ENCODE data around the gene STK24.

Gene STK24

DNA sequence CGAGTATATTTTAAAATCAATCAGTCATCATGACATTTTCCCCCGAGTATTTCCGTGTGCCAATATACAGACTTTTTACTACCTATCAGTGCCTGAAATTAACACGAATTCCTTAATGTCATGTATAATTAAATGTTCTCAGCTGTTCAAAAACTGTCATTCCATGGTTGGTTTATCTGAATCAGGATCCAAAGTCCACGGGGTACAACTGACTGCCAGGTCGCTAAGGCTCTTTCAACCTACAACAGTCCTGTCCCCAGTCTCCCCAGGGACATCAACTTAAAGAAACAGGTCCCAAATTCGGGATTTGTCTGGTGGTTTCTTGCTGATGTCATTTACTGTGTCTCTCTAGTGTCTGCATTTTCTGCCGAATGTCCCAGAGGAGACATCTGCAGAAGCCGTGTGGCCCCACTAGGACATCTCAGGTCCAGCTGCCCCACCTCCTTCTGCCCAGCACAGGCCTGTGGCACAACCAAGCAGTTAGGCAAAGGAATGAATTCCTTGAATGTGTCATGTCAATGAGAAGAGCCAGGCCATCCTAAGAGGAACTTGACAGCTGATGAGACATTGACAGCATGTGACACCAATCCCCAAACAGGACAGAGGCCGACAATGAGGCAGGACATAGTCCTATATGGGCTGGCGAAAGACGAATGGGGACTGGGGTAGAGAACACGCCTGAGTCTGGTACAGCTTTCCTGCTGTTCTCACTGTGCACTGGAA lies 109.5 kb downstream of the STK24 start:
- Histone ChIP-seq H3K27ac (no peak overlapping the region), H3K4me1 (ENCODE audit: control insufficient read depth in 1 of 2, insufficient read depth in 1 of 2, low read depth in 1 of 2, low read length in 1 of 2) (peaks cover 0 to 3% of the 10 kb centered on the region in 2 experiments), H3K4me3 (ENCODE audit: low read depth in 1 of 2, low read length in 1 of 2) (no peak overlapping the region), H3K36me3 (peaks cover 95% of the 10 kb centered on the region), H3K9me3 (no peaks in the 10 kb centered on the region), H3K27me3 (no peaks in the 10 kb centered on the region)
- TF ChIP-seq, protein P1, sequence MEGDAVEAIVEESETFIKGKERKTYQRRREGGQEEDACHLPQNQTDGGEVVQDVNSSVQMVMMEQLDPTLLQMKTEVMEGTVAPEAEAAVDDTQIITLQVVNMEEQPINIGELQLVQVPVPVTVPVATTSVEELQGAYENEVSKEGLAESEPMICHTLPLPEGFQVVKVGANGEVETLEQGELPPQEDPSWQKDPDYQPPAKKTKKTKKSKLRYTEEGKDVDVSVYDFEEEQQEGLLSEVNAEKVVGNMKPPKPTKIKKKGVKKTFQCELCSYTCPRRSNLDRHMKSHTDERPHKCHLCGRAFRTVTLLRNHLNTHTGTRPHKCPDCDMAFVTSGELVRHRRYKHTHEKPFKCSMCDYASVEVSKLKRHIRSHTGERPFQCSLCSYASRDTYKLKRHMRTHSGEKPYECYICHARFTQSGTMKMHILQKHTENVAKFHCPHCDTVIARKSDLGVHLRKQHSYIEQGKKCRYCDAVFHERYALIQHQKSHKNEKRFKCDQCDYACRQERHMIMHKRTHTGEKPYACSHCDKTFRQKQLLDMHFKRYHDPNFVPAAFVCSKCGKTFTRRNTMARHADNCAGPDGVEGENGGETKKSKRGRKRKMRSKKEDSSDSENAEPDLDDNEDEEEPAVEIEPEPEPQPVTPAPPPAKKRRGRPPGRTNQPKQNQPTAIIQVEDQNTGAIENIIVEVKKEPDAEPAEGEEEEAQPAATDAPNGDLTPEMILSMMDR (IDR thresholded peaks at IDR 0.05) = no peak

DNA sequence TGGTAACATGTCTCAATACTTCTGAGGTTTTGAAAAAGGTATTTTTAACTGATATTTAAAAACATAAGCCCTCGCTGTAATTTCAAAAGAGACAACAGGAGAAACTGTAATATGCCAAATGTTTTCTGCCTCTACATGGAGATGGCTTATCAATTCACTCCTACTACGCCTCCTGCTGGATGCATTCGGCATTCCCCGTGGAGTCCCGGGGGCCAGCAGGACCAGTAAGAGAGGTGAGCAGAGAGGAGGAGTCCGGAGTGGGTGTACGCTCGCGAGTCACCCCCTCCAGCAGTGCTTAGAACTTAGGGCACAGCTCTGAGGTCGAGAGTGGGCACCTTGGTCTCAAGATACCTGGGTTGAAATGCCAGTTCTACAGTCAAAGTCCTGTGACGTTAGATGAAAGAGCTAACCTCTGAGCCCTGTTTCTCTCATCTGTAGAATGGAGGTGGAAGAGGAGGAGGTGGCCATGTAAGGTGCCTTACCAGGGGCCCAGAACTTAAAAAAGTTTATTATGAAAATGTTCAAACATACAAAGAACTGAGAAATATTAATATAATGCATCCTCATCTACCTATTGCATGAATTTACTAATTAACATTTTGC lies 110.2 kb downstream of the STK24 start:
- Histone ChIP-seq H3K36me3 (peaks cover 95% of the 10 kb centered on the region), H3K27ac (no peak overlapping the region), H3K4me1 (ENCODE audit: control insufficient read depth in 1 of 2, insufficient read depth in 1 of 2, low read depth in 1 of 2, low read length in 1 of 2) (peaks cover 0 to 3% of the 10 kb centered on the region in 2 experiments), H3K9me3 (no peaks in the 10 kb centered on the region), H3K4me3 (ENCODE audit: low read depth in 1 of 2, low read length in 1 of 2) (no peak overlapping the region), H3K27me3 (no peaks in the 10 kb centered on the region)
- TF ChIP-seq, protein P1 (IDR thresholded peaks at IDR 0.05) = peak; percentile 34

DNA sequence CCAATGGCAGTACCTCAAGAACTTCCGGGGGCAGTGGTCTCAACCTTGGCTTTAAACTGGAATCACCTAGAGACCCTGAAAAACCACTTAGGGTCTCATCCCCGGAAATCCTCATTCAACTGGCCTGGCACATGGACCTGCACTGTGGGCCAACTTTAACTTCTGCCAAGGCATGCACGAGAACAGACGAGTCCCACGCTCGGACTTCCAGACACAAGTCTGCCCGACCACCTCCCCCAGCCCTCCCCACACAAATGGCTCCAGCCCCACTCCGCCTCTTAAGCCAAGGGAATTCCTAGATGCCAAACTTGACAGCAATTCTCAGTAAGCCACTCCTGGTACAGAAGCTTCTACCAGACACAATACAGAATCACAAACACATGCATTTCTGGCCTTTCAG lies 114.0 kb downstream of the STK24 start:
- H3K27ac ChIP-seq = no peak overlapping the region
- H3K9me3 ChIP-seq = no peaks in the 10 kb centered on the region
- H3K36me3 ChIP-seq = peaks cover 95% of the 10 kb centered on the region
- TF ChIP-seq, protein P1 (IDR thresholded peaks at IDR 0.05) = no peak
- H3K27me3 ChIP-seq = no peaks in the 10 kb centered on the region
- H3K4me3 ChIP-seq (ENCODE audit: low read depth in 1 of 2, low read length in 1 of 2) = no peak overlapping the region
- no peaks in the 10 kb centered on the region for H3K4me1 ChIP-seq (ENCODE audit: control insufficient read depth in 1 of 2, insufficient read depth in 1 of 2, low read depth in 1 of 2, low read length in 1 of 2)

DNA sequence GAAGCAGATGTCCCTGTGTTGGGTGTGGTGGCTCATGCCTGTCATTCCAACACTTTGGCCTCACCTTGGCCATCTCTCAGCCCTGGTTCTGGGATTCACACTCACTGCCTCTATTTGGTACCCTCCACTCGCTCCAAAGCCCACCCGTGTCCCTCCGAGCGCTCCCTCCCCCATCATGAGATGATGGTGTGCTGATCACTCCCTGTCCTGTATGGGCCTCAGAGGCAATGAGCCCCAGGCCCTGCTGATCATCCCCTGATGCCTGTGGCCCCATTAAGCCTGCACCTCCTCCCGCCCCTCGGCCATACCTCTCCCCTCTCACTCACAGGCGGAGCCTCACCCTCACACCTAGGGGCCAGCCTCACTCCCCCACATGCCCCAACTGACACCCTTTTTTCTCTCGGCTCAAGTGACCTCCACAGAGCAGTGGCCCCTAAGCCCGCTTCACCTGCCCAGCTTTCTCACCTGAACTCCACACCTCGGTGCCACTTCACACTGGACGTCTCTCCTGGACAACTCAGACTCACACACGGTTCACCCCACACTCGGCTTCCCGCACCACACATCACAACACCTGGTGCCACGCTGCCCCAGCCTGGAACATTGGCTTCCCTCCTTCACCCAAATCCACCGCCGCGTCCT lies 114.5 kb downstream of the STK24 start:
- Histone ChIP-seq H3K4me3 (ENCODE audit: low read depth in 1 of 2, low read length in 1 of 2) (no peak overlapping the region), H3K9me3 (no peaks in the 10 kb centered on the region), H3K4me1 (ENCODE audit: control insufficient read depth in 1 of 2, insufficient read depth in 1 of 2, low read depth in 1 of 2, low read length in 1 of 2) (no peaks in the 10 kb centered on the region), H3K27me3 (no peaks in the 10 kb centered on the region), H3K36me3 (peaks cover 95% of the 10 kb centered on the region), H3K27ac (no peak overlapping the region)
- TF ChIP-seq, protein P1 (IDR thresholded peaks at IDR 0.05) = no peak

DNA sequence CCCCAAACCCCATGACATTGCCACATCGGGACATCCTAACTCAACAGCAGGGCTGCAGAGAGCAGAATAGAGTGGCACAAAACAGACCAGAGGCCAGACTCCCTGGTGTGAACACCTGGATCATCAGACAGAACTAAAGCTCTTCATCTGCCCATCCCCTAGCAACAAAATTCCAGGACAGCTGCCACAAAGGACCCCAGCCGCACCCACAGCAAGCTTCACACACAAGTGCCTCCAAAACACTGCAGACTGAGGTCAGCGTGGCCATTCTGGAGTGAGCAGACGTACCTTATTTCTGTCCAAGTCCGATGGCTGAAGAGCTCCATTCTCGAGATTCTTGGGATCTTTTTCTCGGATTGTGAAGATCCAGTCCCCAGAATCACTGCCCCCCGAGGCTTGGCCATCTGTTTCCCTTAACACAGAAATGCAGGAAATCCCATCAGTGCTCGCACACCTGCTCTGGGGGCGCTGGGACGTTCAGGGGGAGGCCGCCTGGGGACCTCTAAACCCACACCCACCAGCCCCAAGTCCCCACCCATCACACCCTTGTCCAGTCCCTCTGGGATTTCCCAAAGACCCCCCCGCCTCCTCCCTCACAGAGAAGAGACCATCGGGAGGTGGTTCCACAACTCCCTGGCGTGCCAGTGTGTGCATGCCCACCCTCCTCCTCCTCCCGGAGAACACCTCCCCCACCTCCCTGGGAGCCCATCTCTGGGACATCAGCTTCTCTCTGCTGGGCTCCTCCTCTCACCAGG lies 115.2 kb downstream of the STK24 start:
- H3K4me3 ChIP-seq (ENCODE audit: low read depth in 1 of 2, low read length in 1 of 2) = no peak overlapping the region
- H3K36me3 ChIP-seq = peaks cover 95% of the 10 kb centered on the region
- H3K9me3 ChIP-seq = no peaks in the 10 kb centered on the region
- H3K27me3 ChIP-seq = no peaks in the 10 kb centered on the region
- H3K4me1 ChIP-seq (ENCODE audit: control insufficient read depth in 1 of 2, insufficient read depth in 1 of 2, low read depth in 1 of 2, low read length in 1 of 2) = no peaks in the 10 kb centered on the region
- H3K27ac ChIP-seq = no peak overlapping the region
- TF ChIP-seq, protein P1 (IDR thresholded peaks at IDR 0.05) = no peak
